HepG2 (cell line): ENCODE measurements around the gene CHEK1. TPM values are rescaled to one million over a fixed set of nuclear protein-coding genes. Genes with fewer than 3 reads are reported as not detected.

Experiments
- ARHGAP35 ChIP-seq: sonication (generic); formaldehyde crosslinking; IDR thresholded peaks from 2 replicates; pipeline ENCODE4 v1.9.0; 2022; ENCODE audit warnings: mild to moderate bottlenecking, inconsistent platforms, moderate library complexity, missing genetic modification reagents, borderline replicate concordance
- ASH2L ChIP-seq: fragments of 300-600, 200-600 bp; sonication (generic); IDR thresholded peaks from 2 replicates; pipeline ENCODE4 v1.7.0; 2017; ENCODE audit warnings: low read depth, mild to moderate bottlenecking, moderate library complexity, mixed read lengths, low read length; ENCODE audit not compliant: insufficient read length
- DPF2 ChIP-seq: sonication (generic); formaldehyde crosslinking; IDR thresholded peaks from 2 replicates; pipeline ENCODE4 v1.4.0; 2020; ENCODE audit warnings: mild to moderate bottlenecking, low read depth, missing genetic modification reagents, borderline replicate concordance
- FLYWCH1 ChIP-seq: sonication (generic); formaldehyde crosslinking; IDR thresholded peaks from 2 replicates; pipeline ENCODE4 v1.8.1; 2023; ENCODE audit warnings: mild to moderate bottlenecking, missing genetic modification reagents
- IRX3 ChIP-seq: sonication (generic); formaldehyde crosslinking; IDR thresholded peaks from 2 replicates; pipeline ENCODE4 v1.8.1; 2023; ENCODE audit warnings: mild to moderate bottlenecking, low read depth, missing genetic modification reagents, borderline replicate concordance
- KDM3A ChIP-seq: IDR thresholded peaks from 2 replicates; pipeline ENCODE4 v1.6.1; 2018; ENCODE audit warnings: low read depth, missing compliant biosample characterization
- MED8 ChIP-seq: sonication (generic); formaldehyde crosslinking; IDR thresholded peaks from 2 replicates; pipeline ENCODE4 v1.8.1; 2023; ENCODE audit warnings: mild to moderate bottlenecking, missing genetic modification reagents; ENCODE audit not compliant: insufficient replicate concordance
- NBN ChIP-seq: fragments of 450-650 bp; conservative IDR thresholded peaks from 2 replicates; pipeline ENCODE4 v1.6.1; 2017
- RFXANK ChIP-seq: IDR thresholded peaks from 2 replicates; pipeline ENCODE4 v1.6.1; 2016
- RNF219 ChIP-seq: sonication (generic); formaldehyde crosslinking; IDR thresholded peaks from 2 replicates; pipeline ENCODE4 v1.5.0; 2020; ENCODE audit warnings: mild to moderate bottlenecking, missing genetic modification reagents
- SP5 ChIP-seq: IDR thresholded peaks from 2 replicates; pipeline ENCODE4 v1.6.1; 2016; ENCODE audit warnings: low read depth, borderline replicate concordance
- TAF1 ChIP-seq: sonication (generic); formaldehyde crosslinking; IDR thresholded peaks from 2 replicates; pipeline ENCODE4 v1.4.0; 2020; ENCODE audit warnings: missing genetic modification reagents
- polyA plus RNA-seq, 8 experiments: library from polyadenylated mRNA; depleted of rRNA in 3 of 8; stranded (reverse) in 7 of 8; unstranded in 1 of 8; fragments of >200 nt; fragmentation: Illumina TruSeq in 4 of 8; extraction: Trizol in 4 of 8; gene quantifications; 2 replicates each; pipeline versions ENCODE4 v1.2.1 to v1.2.3, GENCODE V29; 2011 to 2016; ENCODE audit warnings: low read depth in 4 of 8, missing spikeins in 1 of 8, mixed read lengths in 1 of 8; ENCODE audit not compliant: insufficient read depth in 1 of 8
- total RNA-seq, 5 experiments: library from RNA; depleted of rRNA; stranded (reverse); fragments of >200 nt; fragmentation: Illumina TruSeq; extraction: Trizol; gene quantifications; 2 replicates each; pipeline ENCODE4 v1.2.3, GENCODE V29; 2016; ENCODE audit warnings: low read depth in 1 of 5
- TF ChIP-seq, protein P1 (sequence below): sonication (generic); formaldehyde crosslinking; IDR thresholded peaks from 2 replicates; pipeline ENCODE4 v1.4.0; 2020; ENCODE audit warnings: missing genetic modification reagents

CHEK1 gene
- total and polyA plus RNA-seq, 2 of the 13 experiments (the other 11 are each of a cell fraction or from before 2014, with no cell fraction given) = 17.8 to 83.2 TPM

DNA sequence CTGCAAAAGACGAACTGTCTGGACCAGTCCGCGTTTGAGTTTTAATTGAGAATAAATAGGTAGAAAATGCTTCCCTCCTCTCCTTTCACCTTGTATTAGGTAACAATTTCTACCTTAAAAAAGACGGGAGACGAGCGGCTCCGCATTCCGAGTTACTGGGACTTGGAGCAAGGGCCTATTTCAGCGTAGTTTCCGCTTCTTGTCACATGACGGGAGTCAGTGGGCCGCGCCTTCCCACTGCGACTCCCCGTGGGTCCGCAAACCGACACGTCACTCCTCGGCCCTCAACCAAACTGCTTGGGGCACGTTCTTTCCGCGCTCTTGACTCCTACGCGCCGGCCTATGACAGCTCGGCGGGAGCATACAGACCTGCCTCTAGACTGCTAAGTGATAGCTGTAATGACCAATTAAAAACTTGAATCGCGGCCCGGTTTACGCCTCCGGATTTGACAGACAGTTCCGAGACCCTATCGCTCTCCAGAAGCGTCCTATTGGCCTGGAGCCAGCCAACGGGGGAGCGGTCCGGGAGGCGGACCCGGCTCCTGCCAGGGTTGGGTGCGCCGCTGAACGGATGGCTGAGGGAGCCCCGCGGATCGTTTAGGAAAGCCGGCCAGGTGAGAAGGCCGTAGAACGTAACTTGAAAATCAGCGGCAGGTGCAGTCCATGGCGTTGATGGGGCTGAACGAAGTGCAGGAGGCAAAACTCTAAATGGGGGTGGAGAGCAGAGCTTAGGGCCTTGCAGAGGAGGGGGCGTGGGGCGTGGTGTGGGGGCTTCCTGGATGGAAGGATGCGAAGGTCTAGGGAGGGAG, 32.5 kb upstream of the CHEK1 start, which contains the start of gene STT3A (continued):
- TF ChIP-seq RNF219 = no peak
- no peak for TF ChIP-seq NBN
- TF ChIP-seq, protein P1, sequence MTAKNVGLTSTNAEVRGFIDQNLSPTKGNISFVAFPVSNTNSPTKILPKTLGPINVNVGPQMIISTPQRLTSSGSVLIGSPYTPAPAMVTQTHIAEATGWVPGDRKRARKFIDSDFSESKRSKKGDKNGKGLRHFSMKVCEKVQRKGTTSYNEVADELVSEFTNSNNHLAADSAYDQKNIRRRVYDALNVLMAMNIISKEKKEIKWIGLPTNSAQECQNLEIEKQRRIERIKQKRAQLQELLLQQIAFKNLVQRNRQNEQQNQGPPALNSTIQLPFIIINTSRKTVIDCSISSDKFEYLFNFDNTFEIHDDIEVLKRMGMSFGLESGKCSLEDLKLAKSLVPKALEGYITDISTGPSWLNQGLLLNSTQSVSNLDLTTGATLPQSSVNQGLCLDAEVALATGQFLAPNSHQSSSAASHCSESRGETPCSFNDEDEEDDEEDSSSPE (CRISPR knock-in tag) = peak; percentile 94
- TF ChIP-seq RFXANK (CRISPR knock-in tag) = no peak
- TF ChIP-seq IRX3 = 0 out of 2 replicates have a peak, but pooled peaks have one; percentile 34
- no peak for TF ChIP-seq DPF2
- 0 out of 2 replicates have a peak, but pooled peaks have one; percentile 19 for TF ChIP-seq KDM3A (CRISPR knock-in tag)
- peak; percentile 83 for TF ChIP-seq TAF1 (CRISPR knock-in tag)
- peak; percentile 41 for TF ChIP-seq MED8 (CRISPR knock-in tag)
- TF ChIP-seq SP5 (CRISPR knock-in tag) = no peak
- peak; percentile 94 for TF ChIP-seq ASH2L
- TF ChIP-seq FLYWCH1 (CRISPR knock-in tag) = no peak
- no peak for TF ChIP-seq ARHGAP35
